ENCODE measurements around the gene EPB41L1.

- TF ChIP-seq CTCF (optimal IDR thresholded peaks at IDR 0.05 in 1 of 3, IDR thresholded peaks at IDR 0.05 in 1 of 3, conservative IDR thresholded peaks at IDR 0.05 in 1 of 3; ENCODE audit: extremely low read depth in 1 of 3, insufficient read depth in 2 of 3, low read length in 3 of 3) (no peak), EZH2 (IDR thresholded peaks at IDR 0.05; ENCODE audit: low read length) (no peak)
Measured at GRCh38 chr20:36243726-36244125, 89.2 kb downstream of the EPB41L1 start.
